ENCODE data around the gene PLCXD3.
A peak's percentile ranks its signal among the peaks of the same experiment; 100 is the strongest.

Gene PLCXD3

DNA sequence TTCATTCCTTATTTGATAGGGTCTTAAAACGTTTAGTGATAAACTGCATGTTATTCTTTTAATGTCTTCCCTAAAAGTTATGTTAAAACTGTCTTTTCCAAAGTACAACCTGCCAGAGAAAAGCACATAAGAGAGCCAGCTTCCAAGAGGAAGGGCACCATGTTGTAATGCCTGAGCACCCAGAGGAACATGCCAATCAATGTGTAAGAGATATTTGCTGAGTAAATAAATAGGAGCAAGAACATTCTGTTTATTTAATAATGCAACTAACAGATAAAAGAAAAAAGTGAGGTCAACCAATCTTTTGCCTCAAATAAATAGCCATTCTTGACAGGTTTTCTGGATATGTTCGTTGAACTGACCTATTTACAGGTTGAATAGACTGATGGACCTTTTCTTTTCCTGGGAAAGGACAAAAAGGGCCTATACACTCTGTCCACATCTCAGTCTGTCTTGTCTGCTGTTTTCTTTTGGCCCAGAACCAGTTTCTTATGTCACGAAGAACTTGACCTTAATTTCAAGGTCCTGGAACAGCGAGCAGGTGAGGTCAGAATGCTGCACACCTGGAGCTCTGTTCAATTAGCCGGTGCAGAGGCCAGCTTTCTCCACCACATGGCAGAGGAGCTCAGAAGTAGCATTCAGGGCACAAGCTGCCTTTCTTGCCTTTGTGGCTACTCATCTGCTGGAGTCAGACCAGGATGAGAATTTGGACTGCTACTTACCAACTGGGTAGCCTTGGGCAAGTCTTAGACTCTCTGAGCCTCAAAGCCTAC lies 77.7 kb downstream of the PLCXD3 start:
- TF ChIP-seq, protein P1, sequence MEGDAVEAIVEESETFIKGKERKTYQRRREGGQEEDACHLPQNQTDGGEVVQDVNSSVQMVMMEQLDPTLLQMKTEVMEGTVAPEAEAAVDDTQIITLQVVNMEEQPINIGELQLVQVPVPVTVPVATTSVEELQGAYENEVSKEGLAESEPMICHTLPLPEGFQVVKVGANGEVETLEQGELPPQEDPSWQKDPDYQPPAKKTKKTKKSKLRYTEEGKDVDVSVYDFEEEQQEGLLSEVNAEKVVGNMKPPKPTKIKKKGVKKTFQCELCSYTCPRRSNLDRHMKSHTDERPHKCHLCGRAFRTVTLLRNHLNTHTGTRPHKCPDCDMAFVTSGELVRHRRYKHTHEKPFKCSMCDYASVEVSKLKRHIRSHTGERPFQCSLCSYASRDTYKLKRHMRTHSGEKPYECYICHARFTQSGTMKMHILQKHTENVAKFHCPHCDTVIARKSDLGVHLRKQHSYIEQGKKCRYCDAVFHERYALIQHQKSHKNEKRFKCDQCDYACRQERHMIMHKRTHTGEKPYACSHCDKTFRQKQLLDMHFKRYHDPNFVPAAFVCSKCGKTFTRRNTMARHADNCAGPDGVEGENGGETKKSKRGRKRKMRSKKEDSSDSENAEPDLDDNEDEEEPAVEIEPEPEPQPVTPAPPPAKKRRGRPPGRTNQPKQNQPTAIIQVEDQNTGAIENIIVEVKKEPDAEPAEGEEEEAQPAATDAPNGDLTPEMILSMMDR (IDR thresholded peaks at IDR 0.05) = no peak
- no peak overlapping the region for H3K27ac ChIP-seq
- DNase-seq (ENCODE audit: low spot score) = no peak
- no peak overlapping the region for H3K4me3 ChIP-seq

DNA sequence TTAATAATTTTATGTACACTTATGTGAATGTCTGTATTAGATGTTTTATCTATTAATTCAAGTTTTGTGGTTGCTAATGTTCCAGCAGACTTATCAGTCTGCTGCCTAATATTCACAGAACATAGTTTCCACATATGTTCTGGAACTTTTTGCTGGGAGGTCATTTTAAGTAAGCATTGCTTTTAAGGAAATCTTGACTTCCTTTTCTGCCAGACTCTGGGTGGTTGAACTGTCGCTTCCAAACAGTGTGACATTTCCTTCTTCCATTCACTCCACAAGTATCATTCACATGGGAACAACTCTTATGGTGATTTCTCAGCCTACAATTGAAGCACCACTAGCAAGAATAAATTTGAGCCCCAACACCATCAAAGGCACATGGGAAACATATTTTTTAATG lies 82.9 kb downstream of the PLCXD3 start:
- DNase-seq (ENCODE audit: low spot score) = no peak
- TF ChIP-seq, protein P1 (IDR thresholded peaks at IDR 0.05) = no peak

GRCh38 chr5:41425736-41426135 lies 84.7 kb downstream of the PLCXD3 start:
- DNase-seq (ENCODE audit: low spot score) = no peak
- Histone ChIP-seq H3K27ac (no peak overlapping the region), H3K4me3 (no peak overlapping the region)
- TF ChIP-seq, protein P1 (IDR thresholded peaks at IDR 0.05) = no peak

More for the DNA sequence above, 82.9 kb downstream of the PLCXD3 start:
- peak overlapping the region in 1 of 2 donors; percentile 25 for H3K27ac ChIP-seq
- H3K4me3 ChIP-seq = no peak overlapping the region

DNA sequence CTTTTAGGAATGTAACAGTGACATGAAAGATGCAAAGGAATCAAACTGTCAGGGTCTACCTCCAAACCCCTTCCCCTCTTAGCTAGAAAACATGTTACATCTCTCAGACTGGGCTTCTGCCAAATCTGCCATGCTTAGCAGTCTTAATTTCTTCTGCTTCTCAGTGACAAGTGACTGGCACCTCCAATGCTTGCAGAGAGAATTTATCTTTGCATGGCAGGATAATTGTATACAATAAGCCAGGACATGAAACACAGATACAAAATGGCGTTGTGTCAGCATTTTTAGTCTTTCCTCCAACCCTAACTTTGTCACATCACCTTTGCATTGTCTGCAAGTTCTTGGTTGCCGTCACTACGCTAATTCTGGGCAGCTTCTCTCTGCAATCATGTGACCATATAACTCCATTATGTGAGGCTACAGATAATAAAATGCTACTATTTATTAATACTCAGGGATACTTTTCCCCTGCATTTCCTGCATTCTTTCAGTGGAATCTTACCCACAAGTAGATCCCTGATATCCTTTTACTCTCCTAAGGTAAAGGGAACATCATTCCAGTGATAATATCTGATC lies 89.8 kb downstream of the PLCXD3 start:
- Histone ChIP-seq H3K27ac (no peak overlapping the region), H3K4me3 (no peak overlapping the region)
- TF ChIP-seq, protein P1 (IDR thresholded peaks at IDR 0.05) = no peak
- DNase-seq (ENCODE audit: low spot score) = no peak

GRCh38 chr5:41418220-41419031 lies 92.0 kb downstream of the PLCXD3 start:
- Histone ChIP-seq H3K4me3 (no peak overlapping the region), H3K27ac (no peak overlapping the region)
- DNase-seq (ENCODE audit: low spot score) = no peak
- TF ChIP-seq, protein P1 (IDR thresholded peaks at IDR 0.05) = no peak

DNA sequence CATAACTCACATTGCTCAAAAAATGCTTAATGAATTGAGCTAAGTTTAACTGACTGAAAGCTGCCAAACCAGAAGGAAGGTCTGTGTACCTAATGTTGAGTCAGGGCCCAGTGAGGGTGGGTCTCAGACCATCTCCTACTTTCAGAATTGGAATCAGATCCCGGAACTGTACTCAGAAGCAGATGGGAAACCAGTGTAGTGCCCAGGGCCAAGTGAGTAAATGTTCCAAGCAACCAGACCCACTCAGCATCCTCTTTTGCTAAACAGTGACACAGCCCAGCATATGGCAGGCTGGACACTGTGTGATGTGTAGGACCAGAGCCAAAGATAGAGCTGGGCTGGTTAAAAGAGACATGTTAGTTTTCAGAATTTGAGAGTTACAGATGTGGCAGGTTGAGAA lies 94.1 kb downstream of the PLCXD3 start:
- Histone ChIP-seq H3K27ac (peak overlapping the region in 1 of 2 donors; percentile 8), H3K4me3 (no peak overlapping the region)
- DNase-seq (ENCODE audit: low spot score) = no peak
- TF ChIP-seq, protein P1 (IDR thresholded peaks at IDR 0.05) = no peak

All from coronary artery (tissue), 2 donors.